SU-DHL-6 (cell line): ENCODE data around the gene MS4A13.

ENCODE experiments used
- EZH2phosphoT487 ChIP-seq: fragments of 200-600 bp; sonication (generic), shearing (Covaris generic); conservative IDR thresholded peaks from 2 replicates; pipeline ENCODE4 v1.6.1; 2018; ENCODE audit warnings: mild to moderate bottlenecking, antibody characterized with exemption, low read length, moderate library complexity, mixed read lengths
- TF ChIP-seq, protein P1 (sequence below): fragments of 200-600 bp; sonication (generic); IDR thresholded peaks from one replicate; pipeline ENCODE4 v1.5.1; 2017; ENCODE audit warnings: antibody characterized with exemption, mild to moderate bottlenecking, low read length, moderate library complexity; ENCODE audit not compliant: insufficient read depth, poor library complexity, severe bottlenecking

- TF ChIP-seq, protein P1, sequence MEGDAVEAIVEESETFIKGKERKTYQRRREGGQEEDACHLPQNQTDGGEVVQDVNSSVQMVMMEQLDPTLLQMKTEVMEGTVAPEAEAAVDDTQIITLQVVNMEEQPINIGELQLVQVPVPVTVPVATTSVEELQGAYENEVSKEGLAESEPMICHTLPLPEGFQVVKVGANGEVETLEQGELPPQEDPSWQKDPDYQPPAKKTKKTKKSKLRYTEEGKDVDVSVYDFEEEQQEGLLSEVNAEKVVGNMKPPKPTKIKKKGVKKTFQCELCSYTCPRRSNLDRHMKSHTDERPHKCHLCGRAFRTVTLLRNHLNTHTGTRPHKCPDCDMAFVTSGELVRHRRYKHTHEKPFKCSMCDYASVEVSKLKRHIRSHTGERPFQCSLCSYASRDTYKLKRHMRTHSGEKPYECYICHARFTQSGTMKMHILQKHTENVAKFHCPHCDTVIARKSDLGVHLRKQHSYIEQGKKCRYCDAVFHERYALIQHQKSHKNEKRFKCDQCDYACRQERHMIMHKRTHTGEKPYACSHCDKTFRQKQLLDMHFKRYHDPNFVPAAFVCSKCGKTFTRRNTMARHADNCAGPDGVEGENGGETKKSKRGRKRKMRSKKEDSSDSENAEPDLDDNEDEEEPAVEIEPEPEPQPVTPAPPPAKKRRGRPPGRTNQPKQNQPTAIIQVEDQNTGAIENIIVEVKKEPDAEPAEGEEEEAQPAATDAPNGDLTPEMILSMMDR, result no peak
- no peak for TF ChIP-seq EZH2phosphoT487
Observed at GRCh38 chr11:60528934-60529333, 13.7 kb downstream of the MS4A13 start.
